ENCODE measurements around the gene TBCK. TPM values are rescaled to one million over a fixed set of nuclear protein-coding genes. Genes with fewer than 3 reads are reported as not detected.

Gene TBCK
- total and polyA plus RNA-seq, 7 experiments from 2014 or later: 29.5 to 70.7 (median 54.8) TPM

- peaks cover 40 to 88% (median 66%) of the 10 kb centered on the region in 5 donors for H3K36me3 Mint-ChIP-seq
- POLR2A ChIA-PET: no interaction called here
Observed at GRCh38 chr4:106339431-106339830, 23.4 kb upstream of the TBCK start.

GRCh38 chr4:106338671-106339070 lies 22.7 kb upstream of the TBCK start:
- no peaks in the 10 kb centered on the region for H3K27me3 Mint-ChIP-seq
- H3K27ac ChIP-seq (ENCODE audit: low read depth, low read length): no peak overlapping the region
- H3K9me3 ChIP-seq (ENCODE audit: control insufficient read depth in 2 of 3, low read length in 3 of 3): no peaks in the 10 kb centered on the region
- no peaks in the 10 kb centered on the region for H3K27me3 ChIP-seq (ENCODE audit: control insufficient read depth in 2 of 2, insufficient read depth in 2 of 2, low read length in 2 of 2)
- intact Hi-C loops (cut with micrococcal nuclease): no loop called here
- peaks cover 45 to 87% (median 74%) of the 10 kb centered on the region in 5 donors for H3K36me3 Mint-ChIP-seq
- H3K4me3 Mint-ChIP-seq: peak overlapping the region in 1 of 10 donors; percentile 19
- no peak overlapping the region for H3K4me3 ChIP-seq (ENCODE audit: low read length)
- H3K4me1 Mint-ChIP-seq: peaks cover 24 to 65% (median 54%) of the 10 kb centered on the region in 7 donors
- peaks cover 11 to 48% (median 14%) of the 10 kb centered on the region in 3 experiments for H3K36me3 ChIP-seq (ENCODE audit: control insufficient read depth in 2 of 3, insufficient read depth in 3 of 3, low read length in 3 of 3)
- POLR2A ChIA-PET: no interaction called here
- peaks cover 7 to 28% (median 13%) of the 10 kb centered on the region in 11 donors for H3K9me3 Mint-ChIP-seq
- no peak for DNase-seq
- peak overlapping the region in 2 of 9 donors; percentile 19 to 41 for H3K27ac Mint-ChIP-seq
- no peak for ATAC-seq
- peaks cover 5 to 7% of the 10 kb centered on the region in 2 donors for H3K4me1 ChIP-seq (ENCODE audit: control insufficient read depth in 2 of 2, insufficient read depth in 2 of 2, low read length in 2 of 2)
- CTCF ChIA-PET: no interaction called here

More at GRCh38 chr4:106339431-106339830, 23.4 kb upstream of the TBCK start:
- Mint-ChIP-seq H3K4me1 (peaks cover 29 to 72% (median 61%) of the 10 kb centered on the region in 7 donors), H3K4me3 (peak overlapping the region in 2 of 10 donors; percentile 28 to 34), H3K27me3 (no peaks in the 10 kb centered on the region), H3K27ac (peak overlapping the region in 2 of 9 donors; percentile 31 to 48), H3K9me3 (peaks cover 7 to 28% (median 13%) of the 10 kb centered on the region in 11 donors)
- CTCF ChIA-PET: no interaction called here
- no peaks in the 10 kb centered on the region for H3K27me3 ChIP-seq (ENCODE audit: control insufficient read depth in 2 of 2, insufficient read depth in 2 of 2, low read length in 2 of 2)
- intact Hi-C loops (cut with micrococcal nuclease): no loop called here
- peaks cover 5 to 7% of the 10 kb centered on the region in 2 donors for H3K4me1 ChIP-seq (ENCODE audit: control insufficient read depth in 2 of 2, insufficient read depth in 2 of 2, low read length in 2 of 2)
- H3K9me3 ChIP-seq (ENCODE audit: control insufficient read depth in 2 of 3, low read length in 3 of 3): no peaks in the 10 kb centered on the region
- H3K4me3 ChIP-seq (ENCODE audit: low read length): no peak overlapping the region
- no peak for ATAC-seq
- no peak for DNase-seq
- H3K36me3 ChIP-seq (ENCODE audit: control insufficient read depth in 2 of 3, insufficient read depth in 3 of 3, low read length in 3 of 3): peaks cover 11 to 46% (median 14%) of the 10 kb centered on the region in 3 experiments
- no peak overlapping the region for H3K27ac ChIP-seq (ENCODE audit: low read depth, low read length)

- intact Hi-C loops (cut with micrococcal nuclease): no loop called here
- ChIA-PET CTCF (no interaction called here), POLR2A (no interaction called here)
- no peaks in the 10 kb centered on the region for H3K27me3 Mint-ChIP-seq
- Histone ChIP-seq H3K27ac (ENCODE audit: low read depth, low read length) (no peak overlapping the region), H3K4me3 (ENCODE audit: low read length) (no peak overlapping the region), H3K27me3 (ENCODE audit: control insufficient read depth in 2 of 2, insufficient read depth in 2 of 2, low read length in 2 of 2) (no peaks in the 10 kb centered on the region), H3K9me3 (ENCODE audit: control insufficient read depth in 2 of 3, low read length in 3 of 3) (no peaks in the 10 kb centered on the region), H3K36me3 (ENCODE audit: control insufficient read depth in 2 of 3, insufficient read depth in 3 of 3, low read length in 3 of 3) (peaks cover 16 to 48% (median 18%) of the 10 kb centered on the region in 3 experiments), H3K4me1 (ENCODE audit: control insufficient read depth in 2 of 2, insufficient read depth in 2 of 2, low read length in 2 of 2) (peaks cover 5 to 7% of the 10 kb centered on the region in 2 donors)
- H3K36me3 Mint-ChIP-seq: peaks cover 45 to 89% (median 79%) of the 10 kb centered on the region in 5 donors
- peaks cover 24 to 58% (median 52%) of the 10 kb centered on the region in 7 donors for H3K4me1 Mint-ChIP-seq
- DNase-seq: no peak
- ATAC-seq: no peak
- H3K27ac Mint-ChIP-seq: no peak overlapping the region
- peaks cover 7 to 28% (median 13%) of the 10 kb centered on the region in 11 donors for H3K9me3 Mint-ChIP-seq
- peak overlapping the region in 1 of 10 donors; percentile 25 for H3K4me3 Mint-ChIP-seq
Observed at GRCh38 chr4:106337916-106338315, 21.9 kb upstream of the TBCK start.

GRCh38 chr4:106336618-106337017 lies 20.6 kb upstream of the TBCK start:
- Histone ChIP-seq H3K9me3 (ENCODE audit: control insufficient read depth in 2 of 3, low read length in 3 of 3) (no peaks in the 10 kb centered on the region), H3K36me3 (ENCODE audit: control insufficient read depth in 2 of 3, insufficient read depth in 3 of 3, low read length in 3 of 3) (peaks cover 21 to 54% (median 21%) of the 10 kb centered on the region in 3 experiments)
- no peak for ATAC-seq

GRCh38 chr4:106334741-106335470 lies 18.9 kb upstream of the TBCK start:
- Mint-ChIP-seq H3K27ac (peak overlapping the region in 2 of 9 donors; percentile 44 to 47), H3K36me3 (peaks cover 35 to 80% (median 74%) of the 10 kb centered on the region in 5 donors), H3K27me3 (no peaks in the 10 kb centered on the region), H3K4me3 (no peak overlapping the region), H3K9me3 (peaks cover 6 to 28% (median 11%) of the 10 kb centered on the region in 11 donors), H3K4me1 (peaks cover 9 to 34% (median 22%) of the 10 kb centered on the region in 7 donors)
- H3K4me1 ChIP-seq (ENCODE audit: control insufficient read depth in 2 of 2, insufficient read depth in 2 of 2, low read length in 2 of 2): no peaks in the 10 kb centered on the region
- H3K27me3 ChIP-seq (ENCODE audit: control insufficient read depth in 2 of 2, insufficient read depth in 2 of 2, low read length in 2 of 2): no peaks in the 10 kb centered on the region
- no peak for ATAC-seq
- DNase-seq: no peak
- H3K36me3 ChIP-seq (ENCODE audit: control insufficient read depth in 2 of 3, insufficient read depth in 3 of 3, low read length in 3 of 3): peaks cover 21 to 60% (median 23%) of the 10 kb centered on the region in 3 experiments
- intact Hi-C loops (cut with micrococcal nuclease): no loop called here
- ChIA-PET POLR2A (no interaction called here), CTCF (no interaction called here)
- no peak overlapping the region for H3K4me3 ChIP-seq (ENCODE audit: low read length)
- H3K9me3 ChIP-seq (ENCODE audit: control insufficient read depth in 2 of 3, low read length in 3 of 3): no peaks in the 10 kb centered on the region
- H3K27ac ChIP-seq (ENCODE audit: low read depth, low read length): no peak overlapping the region

More at GRCh38 chr4:106336618-106337017, 20.6 kb upstream of the TBCK start:
- peaks cover 4 to 5% of the 10 kb centered on the region in 2 donors for H3K4me1 ChIP-seq (ENCODE audit: control insufficient read depth in 2 of 2, insufficient read depth in 2 of 2, low read length in 2 of 2)
- no peaks in the 10 kb centered on the region for H3K27me3 Mint-ChIP-seq
- no peaks in the 10 kb centered on the region for H3K27me3 ChIP-seq (ENCODE audit: control insufficient read depth in 2 of 2, insufficient read depth in 2 of 2, low read length in 2 of 2)
- no peak overlapping the region for H3K27ac ChIP-seq (ENCODE audit: low read depth, low read length)
- DNase-seq: no peak
- peaks cover 13 to 47% (median 39%) of the 10 kb centered on the region in 7 donors for H3K4me1 Mint-ChIP-seq
- no peak overlapping the region for H3K4me3 Mint-ChIP-seq
- intact Hi-C loops (cut with micrococcal nuclease): no loop called here
- no peak overlapping the region for H3K27ac Mint-ChIP-seq
- ChIA-PET CTCF (no interaction called here), POLR2A (no interaction called here)
- no peak overlapping the region for H3K4me3 ChIP-seq (ENCODE audit: low read length)
- peaks cover 7 to 28% (median 13%) of the 10 kb centered on the region in 11 donors for H3K9me3 Mint-ChIP-seq
- peaks cover 45 to 87% (median 79%) of the 10 kb centered on the region in 5 donors for H3K36me3 Mint-ChIP-seq

- H3K36me3 ChIP-seq (ENCODE audit: control insufficient read depth in 2 of 3, insufficient read depth in 3 of 3, low read length in 3 of 3): peaks cover 25 to 59% (median 28%) of the 10 kb centered on the region in 3 experiments
- Mint-ChIP-seq H3K27ac (no peak overlapping the region), H3K4me3 (no peak overlapping the region)
Observed at GRCh38 chr4:106333186-106333585, 17.2 kb upstream of the TBCK start.

More at GRCh38 chr4:106333186-106333585, 17.2 kb upstream of the TBCK start:
- POLR2A ChIA-PET: no interaction called here
- H3K4me3 ChIP-seq (ENCODE audit: low read length): no peak overlapping the region
- peaks cover 5 to 17% (median 9%) of the 10 kb centered on the region in 11 donors for H3K9me3 Mint-ChIP-seq
- intact Hi-C loops (cut with micrococcal nuclease): no loop called here
- CTCF ChIA-PET: no interaction called here
- H3K4me1 ChIP-seq (ENCODE audit: control insufficient read depth in 2 of 2, insufficient read depth in 2 of 2, low read length in 2 of 2): no peaks in the 10 kb centered on the region
- DNase-seq: no peak
- H3K4me1 Mint-ChIP-seq: peaks cover 5 to 28% (median 13%) of the 10 kb centered on the region in 7 donors
- H3K27me3 ChIP-seq (ENCODE audit: control insufficient read depth in 2 of 2, insufficient read depth in 2 of 2, low read length in 2 of 2): no peaks in the 10 kb centered on the region
- H3K27me3 Mint-ChIP-seq: no peaks in the 10 kb centered on the region
- no peak for ATAC-seq
- no peak overlapping the region for H3K27ac ChIP-seq (ENCODE audit: low read depth, low read length)
- no peaks in the 10 kb centered on the region for H3K9me3 ChIP-seq (ENCODE audit: control insufficient read depth in 2 of 3, low read length in 3 of 3)
- peaks cover 31 to 69% (median 66%) of the 10 kb centered on the region in 5 donors for H3K36me3 Mint-ChIP-seq

Measured in naive thymus-derived CD4-positive, alpha-beta T cell (primary cell).